HT-29 (cell line): ENCODE measurements around the gene DHDH. TPM values are rescaled to one million over a fixed set of nuclear protein-coding genes. Genes with fewer than 3 reads are reported as not detected.
"Not testable (repeated sequence)": the region's sequence is repeated elsewhere in the genome, so short reads cannot be mapped to it uniquely, and the experiment has no call there.

Source experiments
- DNase-seq: peaks from one replicate; pipeline ENCODE4 v3.0.0-alpha.2; 2015; ENCODE audit warnings: low spot score
- total RNA-seq: library from RNA; depleted of rRNA; stranded (reverse); fragments of >200 nt; shearing (Covaris generic); gene quantifications from 2 replicates; pipeline ENCODE4 v1.2.3, GENCODE V29; 2014; rRNA removed

Gene DHDH
- total RNA-seq: 0.10 and 0.42 TPM in 2 replicates

- DNase-seq: peak; percentile 98
Observed at GRCh38 chr19:48933382-48933932, at the start of gene DHDH. TSS of gene DHDH (plus strand) at chr19:48933699. CDS start at chr19:48933722, 23 bp downstream.

- DNase-seq: no peak
Observed at GRCh38 chr19:48883726-48884125, 49.8 kb upstream of the DHDH start.

GRCh38 chr19:48887861-48888612, 45.5 kb upstream of the DHDH start:
- DNase-seq: no peak

GRCh38 chr19:48889496-48889895, 44.0 kb upstream of the DHDH start:
- not testable (repeated sequence) for DNase-seq

- DNase-seq: no peak
Observed at GRCh38 chr19:48890551-48890950, 42.9 kb upstream of the DHDH start.

- DNase-seq: no peak
Observed at GRCh38 chr19:48895226-48895625, 38.3 kb upstream of the DHDH start.

GRCh38 chr19:48896191-48896720, 37.2 kb upstream of the DHDH start:
- DNase-seq: no peak

GRCh38 chr19:48897181-48897580, 36.3 kb upstream of the DHDH start:
- no peak for DNase-seq

GRCh38 chr19:48899386-48899749, 34.1 kb upstream of the DHDH start:
- not testable (repeated sequence) for DNase-seq

GRCh38 chr19:48899781-48900476, 33.6 kb upstream of the DHDH start, which contains the start of gene NUCB1:
TSS of gene NUCB1 (plus strand) at chr19:48900312. CDS start at chr19:48900797, 485 bp downstream.
- peak; percentile 100 for DNase-seq

- DNase-seq: peak; percentile 52
Observed at GRCh38 chr19:48900477-48901406, 32.8 kb upstream of the DHDH start.

- DNase-seq: not testable (repeated sequence)
Observed at GRCh38 chr19:48902291-48902690, 31.2 kb upstream of the DHDH start.

- not testable (repeated sequence) for DNase-seq
Observed at GRCh38 chr19:48903788-48904187, 29.7 kb upstream of the DHDH start.

- DNase-seq: no peak
Observed at GRCh38 chr19:48905664-48906063, 27.8 kb upstream of the DHDH start.

GRCh38 chr19:48906324-48906723, 27.2 kb upstream of the DHDH start:
- no peak for DNase-seq

GRCh38 chr19:48907671-48908070, 25.8 kb upstream of the DHDH start:
- no peak for DNase-seq

GRCh38 chr19:48909424-48910077, 23.9 kb upstream of the DHDH start:
- not testable (repeated sequence) for DNase-seq

- no peak for DNase-seq
Observed at GRCh38 chr19:48910803-48911202, 22.7 kb upstream of the DHDH start.

GRCh38 chr19:48913114-48913889, 20.2 kb upstream of the DHDH start:
- peak; percentile 76 for DNase-seq

- no peak for DNase-seq
Observed at GRCh38 chr19:48914181-48914580, 19.3 kb upstream of the DHDH start.
